ENCODE results near the gene ETS1.

The ETS1 gene

DNA sequence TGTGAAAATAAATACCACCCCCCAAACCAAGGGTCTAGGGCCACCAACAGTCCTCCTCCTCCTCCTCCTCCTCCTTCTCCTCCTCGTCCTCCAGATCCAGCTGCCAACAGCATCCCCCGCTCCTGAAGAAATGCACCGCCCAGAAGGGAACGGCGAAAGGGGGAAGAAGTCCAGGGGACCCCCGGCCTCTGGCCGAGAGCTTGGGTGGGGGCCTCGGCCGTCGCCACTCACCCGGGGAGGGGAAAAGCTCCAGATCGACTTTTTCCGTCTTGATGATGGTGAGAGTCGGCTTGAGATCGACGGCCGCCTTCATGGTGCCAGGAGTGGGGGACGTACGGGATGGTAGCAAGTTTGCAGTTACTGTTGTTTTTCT, 65.7 kb downstream of the ETS1 start:
- in situ Hi-C loops (cut with MboI; ENCODE audit: low sequenced_read_pairs), result no loop called here

DNA sequence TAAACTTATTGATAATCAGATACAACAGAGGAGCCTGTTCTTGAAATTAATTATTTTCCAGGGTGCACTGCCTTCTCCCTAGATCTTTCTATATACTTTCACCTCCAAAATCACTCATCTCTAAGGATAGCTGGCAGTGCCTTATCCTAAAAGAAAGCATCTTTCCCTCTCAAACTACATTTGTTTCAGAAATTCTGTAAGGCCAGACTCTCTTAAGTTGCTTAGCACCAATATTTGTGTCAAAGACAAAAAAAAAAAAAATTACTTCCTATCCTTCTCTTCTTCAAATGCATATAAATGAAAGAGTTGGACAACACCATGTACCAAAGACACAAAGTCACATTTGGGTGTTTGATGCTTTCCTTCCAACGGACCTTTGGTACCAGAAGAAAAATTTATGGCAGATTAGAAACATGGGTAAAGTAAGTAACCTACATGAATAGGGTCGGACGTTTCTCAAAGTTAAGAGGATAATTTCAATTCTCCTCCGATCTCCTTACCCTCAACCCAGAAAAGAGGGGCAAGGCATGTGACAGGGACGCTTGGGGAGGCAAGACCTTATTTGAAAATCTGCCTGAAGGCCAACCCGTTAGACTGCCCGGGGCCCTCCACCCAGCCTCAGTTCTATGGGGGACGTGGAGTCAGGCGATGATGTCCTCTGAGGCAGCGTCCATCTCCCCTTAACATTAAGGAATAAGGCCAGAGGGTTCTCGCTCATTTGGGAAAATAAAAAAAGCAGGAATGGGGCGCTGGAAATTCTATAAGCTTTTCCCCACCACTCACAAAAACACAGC, 66.3 kb downstream of the ETS1 start:
- in situ Hi-C loops (cut with MboI; ENCODE audit: low sequenced_read_pairs), result no loop called here

DNA sequence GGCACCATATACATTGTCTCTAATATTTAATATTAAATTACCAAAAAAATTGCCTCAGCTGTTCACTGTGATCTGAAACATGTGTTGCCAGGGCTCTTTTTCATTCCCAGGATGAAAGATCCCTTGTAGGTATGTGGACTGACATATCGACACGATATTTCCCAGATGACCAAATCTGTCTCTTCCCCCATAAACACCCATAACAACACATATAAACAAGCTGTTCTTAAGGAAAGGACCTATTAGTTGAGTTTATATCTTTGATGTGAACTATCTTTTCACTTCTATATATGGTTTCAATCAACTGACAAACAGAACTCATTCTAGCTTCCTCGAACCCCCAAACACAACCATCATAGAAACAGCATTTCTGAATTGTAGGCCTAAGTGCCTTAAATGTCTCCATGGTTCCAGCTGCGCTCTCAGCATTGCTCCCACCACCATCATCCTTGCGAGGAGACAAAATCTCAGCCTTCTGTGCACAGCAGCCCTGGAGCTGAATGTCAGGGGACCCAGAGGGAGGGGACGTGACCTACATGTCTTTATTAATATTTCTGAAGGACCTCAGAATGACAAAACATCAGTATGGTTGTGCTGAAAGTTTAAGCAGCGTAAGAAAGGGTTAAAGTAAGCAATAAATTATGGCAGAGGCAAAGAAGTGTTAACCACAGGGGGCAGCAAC, 67.0 kb downstream of the ETS1 start:
- in situ Hi-C loops (cut with MboI; ENCODE audit: low sequenced_read_pairs), result no loop called here

DNA sequence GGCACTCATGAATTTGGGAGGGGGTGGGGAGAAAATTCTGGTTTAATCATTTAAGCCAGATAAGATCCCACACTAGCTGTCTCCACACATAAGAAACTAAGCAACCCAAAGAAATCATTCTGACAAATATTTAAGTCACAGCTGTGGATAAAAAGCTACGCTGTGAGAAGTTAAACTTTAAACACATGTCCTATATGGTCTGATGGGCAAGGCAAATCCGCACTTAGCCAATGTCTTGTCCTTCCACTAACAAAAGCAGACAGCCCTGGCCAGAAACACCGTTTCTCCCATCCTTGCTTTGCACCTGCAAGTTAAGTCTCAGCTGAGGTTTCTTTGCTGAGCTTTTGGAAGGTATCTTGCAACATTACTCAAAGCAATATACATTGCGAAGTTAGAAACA, 68.0 kb downstream of the ETS1 start:
- in situ Hi-C loops (cut with MboI; ENCODE audit: low sequenced_read_pairs), result no loop called here

DNA sequence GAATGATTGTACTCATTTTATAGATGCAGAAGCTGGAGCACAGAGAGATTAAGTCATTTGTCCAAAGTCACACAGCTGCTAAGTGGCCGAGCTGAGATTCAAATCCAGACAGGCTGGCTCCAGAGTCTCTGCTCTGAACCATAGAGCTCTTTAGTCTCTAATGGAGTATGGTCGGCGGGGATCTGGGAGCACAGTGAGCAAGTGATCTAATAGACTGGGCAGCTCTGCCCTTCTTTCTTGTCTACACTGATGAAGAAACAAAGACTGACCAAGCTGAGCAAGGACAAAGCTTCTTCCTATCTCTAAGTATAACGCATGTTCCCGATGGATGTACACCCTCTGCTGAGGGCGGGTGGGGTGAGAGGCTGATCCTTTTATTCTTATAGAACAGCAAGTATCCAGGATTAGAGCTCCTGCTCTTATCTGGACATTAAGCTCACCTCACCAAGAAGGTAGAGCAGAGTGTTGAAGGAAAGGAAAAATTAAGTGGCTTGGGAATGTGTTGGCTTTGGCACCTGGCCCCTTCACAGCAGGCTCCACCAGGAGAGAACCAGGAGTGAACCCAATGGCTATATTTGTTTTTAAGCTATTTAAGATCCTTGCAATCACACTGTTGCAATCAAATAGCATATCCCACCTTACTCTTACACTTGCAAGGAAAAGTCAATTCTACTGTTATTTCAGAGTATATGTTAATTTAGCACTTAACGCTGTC, 68.7 kb downstream of the ETS1 start:
- in situ Hi-C loops (cut with MboI; ENCODE audit: low sequenced_read_pairs), result no loop called here

DNA sequence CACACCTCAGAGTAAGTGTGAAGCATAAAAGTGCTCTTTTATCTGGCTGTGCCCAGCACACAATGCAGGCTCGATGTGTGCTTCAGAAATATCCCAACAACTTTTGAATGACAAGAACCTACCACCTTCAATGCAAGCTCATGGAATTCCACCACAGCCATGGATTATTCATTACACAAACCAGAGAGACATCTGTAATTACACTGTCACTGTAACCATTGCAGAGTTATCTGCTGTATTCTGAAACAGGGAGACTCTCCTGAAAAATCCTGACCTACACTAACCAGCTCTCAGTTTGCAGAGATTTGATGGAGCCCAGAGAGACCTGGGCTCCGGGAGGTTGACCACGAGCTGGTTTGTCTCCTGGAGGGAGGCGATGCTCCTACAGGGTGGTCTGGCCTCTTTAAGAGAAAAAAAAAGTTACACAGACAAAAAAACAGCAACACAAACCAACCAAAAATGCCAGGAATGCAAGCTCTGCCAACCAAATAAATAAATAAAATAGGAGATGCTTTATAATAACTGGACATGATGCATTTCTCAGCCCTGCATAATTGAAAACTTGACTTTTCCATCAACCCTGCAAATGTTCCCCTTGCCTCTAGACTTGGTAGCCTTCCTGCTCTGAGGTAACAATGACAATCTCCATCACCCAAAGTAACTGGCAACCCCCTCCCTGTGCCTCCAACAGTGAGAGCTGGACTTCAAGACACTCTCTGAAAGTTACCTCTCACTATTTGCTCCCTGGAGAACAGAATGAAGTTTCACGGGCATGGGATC, 69.7 kb downstream of the ETS1 start:
- in situ Hi-C loops (cut with MboI; ENCODE audit: low sequenced_read_pairs), result no loop called here

DNA sequence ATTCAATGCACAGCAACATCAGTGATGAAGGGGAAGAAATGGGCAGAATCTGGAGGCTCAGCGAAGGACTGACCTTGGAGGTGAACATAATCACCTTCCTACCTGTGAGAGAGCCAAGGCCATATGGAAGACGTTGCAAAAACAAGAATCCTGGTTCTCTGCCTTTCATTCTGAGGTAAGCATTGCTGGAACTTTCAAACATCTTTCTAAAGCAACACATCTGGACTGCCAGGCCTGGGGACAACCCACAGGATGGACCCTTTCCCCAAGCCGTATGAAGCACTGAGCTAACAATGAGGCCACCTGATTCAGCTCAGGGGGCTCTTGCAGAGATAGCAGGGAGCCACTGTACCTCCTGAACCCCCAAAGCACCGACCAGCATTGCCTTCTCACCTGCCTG, 70.5 kb downstream of the ETS1 start:
- in situ Hi-C loops (cut with MboI; ENCODE audit: low sequenced_read_pairs), result no loop called here

DNA sequence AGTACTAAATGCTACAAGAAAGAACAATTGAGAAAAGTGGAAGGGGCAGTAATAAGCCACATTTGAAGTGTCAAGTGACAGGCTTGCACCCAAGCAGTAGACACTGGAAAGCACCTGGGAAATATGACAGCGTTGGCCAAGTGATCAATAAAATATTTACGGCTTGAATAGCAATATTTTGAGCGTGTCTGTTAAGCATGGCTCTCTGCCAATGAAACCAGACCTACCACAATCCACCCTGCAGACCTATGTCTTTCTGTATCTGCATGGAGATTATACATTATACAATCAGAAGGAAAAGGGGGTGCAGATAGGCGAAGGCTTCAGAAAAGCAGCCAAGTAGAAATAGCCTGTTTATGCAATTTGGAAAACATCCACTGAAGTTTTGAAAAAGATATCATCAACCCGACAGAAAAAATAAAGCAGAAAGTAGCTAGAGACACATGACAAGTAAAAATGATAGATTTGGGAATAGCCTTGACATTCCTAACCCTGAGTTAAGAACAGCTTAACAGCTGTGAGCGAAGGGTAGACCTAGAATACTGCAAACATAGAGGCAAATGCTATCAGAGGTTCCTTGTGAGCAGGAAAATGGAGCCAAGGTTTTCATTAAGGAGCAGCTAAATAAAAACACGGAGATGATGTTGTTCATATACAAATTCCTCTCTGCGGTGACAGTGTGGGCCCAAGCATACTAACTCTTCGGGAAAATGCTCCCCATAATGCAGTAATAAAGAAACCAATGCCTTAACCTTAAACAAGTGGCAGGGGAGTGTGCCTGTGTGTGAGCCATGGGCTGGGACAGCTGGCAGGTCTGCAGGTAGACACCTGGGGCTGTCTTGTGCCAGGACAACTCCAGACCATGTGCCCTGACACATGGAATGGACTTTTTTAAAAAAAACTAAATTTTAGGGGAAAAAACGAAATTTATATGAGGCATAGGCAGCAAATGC, 71.3 kb downstream of the ETS1 start:
- in situ Hi-C loops (cut with MboI; ENCODE audit: low sequenced_read_pairs), result no loop called here

DNA sequence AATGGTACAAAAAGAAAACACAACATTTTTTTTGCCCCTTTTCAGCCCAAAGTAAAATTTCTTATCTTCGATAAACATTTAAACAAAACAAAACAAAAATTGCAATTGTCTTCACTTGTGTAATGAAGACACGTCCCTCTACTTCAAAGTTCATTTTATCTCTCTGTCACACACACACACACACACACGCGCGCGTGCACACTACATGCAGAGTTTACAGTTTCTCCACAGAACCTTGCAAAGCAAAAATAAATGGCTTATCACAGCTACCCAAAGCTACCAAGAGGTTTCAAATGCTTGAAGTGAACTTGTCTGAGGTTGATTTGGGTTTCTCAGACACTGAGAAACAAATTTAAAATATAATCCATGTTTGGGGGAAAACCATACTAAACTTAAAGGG, 72.3 kb downstream of the ETS1 start:
- in situ Hi-C loops (cut with MboI; ENCODE audit: low sequenced_read_pairs), result no loop called here

DNA sequence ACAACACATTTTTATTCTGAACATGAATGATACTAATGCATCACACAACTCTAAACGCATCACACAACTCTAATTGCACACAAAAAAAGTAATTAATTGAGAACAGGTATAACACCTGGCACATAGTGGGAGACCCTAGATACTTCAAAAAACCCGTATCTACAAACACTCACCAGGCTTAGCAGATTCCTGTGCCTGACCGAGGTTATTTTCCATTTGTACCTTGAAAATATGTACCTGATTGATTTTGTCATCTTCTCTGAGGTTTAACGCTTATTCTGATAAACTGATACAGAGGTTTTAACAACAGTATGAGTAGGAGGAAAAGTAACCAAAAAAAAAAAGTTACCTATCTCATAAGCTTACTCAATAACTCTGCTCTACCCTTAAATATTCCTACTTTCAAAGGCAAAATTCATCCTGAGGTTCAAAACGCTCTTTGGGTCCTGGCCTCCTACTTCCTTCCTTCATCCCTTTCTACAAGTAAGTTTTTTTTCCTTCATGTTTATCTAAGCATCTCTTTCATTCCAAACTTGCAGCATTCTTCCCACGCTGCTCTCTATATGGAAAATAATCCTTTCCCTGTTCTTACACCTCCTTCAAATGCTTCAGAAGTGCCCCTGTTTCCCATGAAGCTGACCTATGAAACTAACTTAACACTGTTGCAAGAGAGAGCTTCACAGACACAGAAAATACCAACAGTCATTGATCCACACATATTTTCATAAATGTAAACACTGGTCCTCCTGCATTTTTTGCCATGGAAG, 73.3 kb downstream of the ETS1 start:
- in situ Hi-C loops (cut with MboI; ENCODE audit: low sequenced_read_pairs), result no loop called here

DNA sequence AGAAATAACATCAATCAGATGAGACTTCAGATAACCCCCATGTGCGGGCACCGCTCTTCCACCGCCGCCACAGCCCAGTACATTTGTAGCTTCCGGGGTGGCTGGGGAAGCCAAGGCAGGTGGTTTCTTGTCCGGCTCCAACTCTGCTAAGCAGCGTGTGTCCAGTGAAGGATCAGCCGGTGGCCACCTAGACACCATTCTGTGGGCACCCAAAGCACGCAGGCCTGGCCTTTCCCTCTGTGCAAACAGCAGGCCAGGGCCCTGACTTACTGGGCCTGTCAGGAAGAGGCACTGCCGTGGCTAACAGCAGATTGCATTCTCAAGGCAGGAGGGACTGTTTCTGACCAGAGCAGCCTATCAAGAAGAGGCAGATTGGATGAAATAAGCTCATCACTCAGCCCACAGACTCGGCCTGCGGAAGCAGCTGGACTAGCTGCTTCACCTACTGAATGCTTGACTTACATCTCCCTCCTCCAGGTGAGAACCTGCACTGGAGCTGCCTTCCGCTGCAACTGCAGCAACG, 74.8 kb downstream of the ETS1 start:
- in situ Hi-C loops (cut with MboI; ENCODE audit: low sequenced_read_pairs), result no loop called here

DNA sequence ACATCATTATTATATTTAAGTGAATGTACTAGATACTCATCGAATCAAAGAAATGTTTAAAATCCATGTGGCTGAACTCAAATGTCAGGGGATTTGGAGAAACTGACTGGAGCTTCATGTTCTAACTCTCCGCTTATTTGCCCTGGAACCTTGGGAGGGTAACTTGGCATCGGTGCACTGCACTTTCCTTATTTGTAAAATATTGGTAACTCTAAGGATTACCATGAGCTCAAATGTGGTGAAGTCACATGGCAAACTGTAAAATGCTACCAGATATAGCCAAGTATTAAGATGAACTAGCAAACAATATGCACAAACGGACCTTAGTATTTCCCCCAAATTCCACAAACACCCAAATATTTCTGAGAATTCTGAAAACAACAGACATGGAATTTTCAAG, 75.6 kb downstream of the ETS1 start:
- in situ Hi-C loops (cut with MboI; ENCODE audit: low sequenced_read_pairs), result no loop called here

DNA sequence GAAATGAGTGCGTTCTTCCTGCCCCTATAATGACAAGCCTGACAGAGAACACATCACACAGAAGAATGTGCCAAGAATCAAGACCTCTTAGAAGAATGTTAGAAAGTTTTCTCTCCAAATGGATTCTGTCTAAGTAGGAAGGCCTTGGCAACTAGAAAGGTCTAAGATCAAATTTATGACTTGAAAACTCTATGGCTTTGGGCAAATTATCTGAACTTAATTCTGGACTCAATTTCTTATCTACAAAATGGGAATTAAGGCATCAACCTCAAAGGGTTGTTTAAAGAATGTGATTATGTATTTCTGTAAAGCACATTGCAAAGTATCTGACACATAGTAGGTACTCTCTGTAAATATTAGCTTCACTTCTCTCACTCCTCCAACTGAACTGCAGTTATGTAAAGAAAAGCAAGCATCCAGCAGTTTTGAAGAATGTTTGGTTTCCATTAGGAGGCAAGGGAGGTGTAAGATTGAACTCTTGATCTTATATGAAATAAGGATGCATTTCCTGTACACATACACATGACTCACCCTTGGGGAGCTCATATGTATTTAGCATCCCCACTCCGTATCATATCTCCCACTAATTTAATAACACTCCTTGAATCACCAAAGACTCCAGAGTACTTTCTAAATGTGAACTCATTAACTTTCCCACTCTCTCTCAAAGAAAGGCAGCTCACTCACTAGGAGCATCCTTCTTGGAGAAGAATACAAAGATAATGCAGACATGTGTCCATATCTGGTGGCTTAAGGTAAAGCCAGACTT, 77.6 kb downstream of the ETS1 start:
- in situ Hi-C loops (cut with MboI; ENCODE audit: low sequenced_read_pairs), result no loop called here

DNA sequence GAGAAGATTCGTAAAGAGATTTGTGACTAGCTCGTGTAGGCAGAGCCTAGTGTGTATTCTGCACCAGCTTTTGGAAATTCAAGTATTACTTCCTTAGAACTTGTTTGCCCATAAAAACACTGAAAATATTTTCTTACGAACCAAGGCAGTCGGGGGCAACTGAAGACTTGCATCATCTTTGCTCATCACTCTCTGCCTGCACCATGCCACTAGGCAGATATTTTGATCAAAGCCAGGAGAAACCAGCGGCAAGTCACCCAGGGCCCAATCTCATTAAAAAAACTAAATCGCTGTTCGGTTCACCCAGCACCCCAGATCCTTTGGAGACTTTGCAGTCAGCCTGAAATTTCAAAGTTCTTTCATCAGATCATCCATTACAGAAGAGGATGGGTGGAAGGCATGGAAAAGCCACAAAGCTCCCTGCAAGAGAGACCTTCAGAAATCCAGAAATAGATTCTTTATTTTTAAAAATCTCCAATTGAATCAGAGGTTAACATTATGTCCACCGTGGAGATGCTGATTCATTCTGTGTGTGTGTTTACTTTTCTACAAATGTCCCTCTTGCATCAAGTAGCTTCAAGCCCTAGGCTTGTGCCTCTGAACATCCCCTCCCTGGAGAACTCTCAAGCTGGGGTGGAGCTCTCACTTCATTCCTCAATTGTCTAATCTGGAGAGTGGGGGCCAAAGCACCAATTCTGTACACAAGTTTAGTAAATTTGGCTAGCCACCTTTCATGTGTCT, 78.4 kb downstream of the ETS1 start:
- in situ Hi-C loops (cut with MboI; ENCODE audit: low sequenced_read_pairs), result no loop called here

DNA sequence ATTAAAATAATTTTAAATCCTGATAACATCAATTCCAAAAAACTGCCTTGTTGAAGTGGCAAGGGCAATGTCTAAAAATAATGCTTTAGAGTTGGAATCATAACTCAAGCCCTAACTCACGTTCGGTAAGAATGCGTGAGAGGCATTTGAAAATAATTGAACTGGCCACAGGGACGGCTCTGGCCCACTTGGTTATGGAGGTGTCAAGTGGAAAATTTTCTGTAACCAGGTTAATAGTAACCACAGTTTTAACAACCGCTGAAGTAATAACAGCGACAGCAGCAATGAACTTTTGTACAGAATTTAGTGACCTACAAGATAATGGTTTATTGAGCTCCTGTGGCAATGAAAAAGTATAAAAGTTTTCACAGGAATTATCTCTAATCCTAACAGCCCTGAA, 79.4 kb downstream of the ETS1 start:
- in situ Hi-C loops (cut with MboI; ENCODE audit: low sequenced_read_pairs), result no loop called here

DNA sequence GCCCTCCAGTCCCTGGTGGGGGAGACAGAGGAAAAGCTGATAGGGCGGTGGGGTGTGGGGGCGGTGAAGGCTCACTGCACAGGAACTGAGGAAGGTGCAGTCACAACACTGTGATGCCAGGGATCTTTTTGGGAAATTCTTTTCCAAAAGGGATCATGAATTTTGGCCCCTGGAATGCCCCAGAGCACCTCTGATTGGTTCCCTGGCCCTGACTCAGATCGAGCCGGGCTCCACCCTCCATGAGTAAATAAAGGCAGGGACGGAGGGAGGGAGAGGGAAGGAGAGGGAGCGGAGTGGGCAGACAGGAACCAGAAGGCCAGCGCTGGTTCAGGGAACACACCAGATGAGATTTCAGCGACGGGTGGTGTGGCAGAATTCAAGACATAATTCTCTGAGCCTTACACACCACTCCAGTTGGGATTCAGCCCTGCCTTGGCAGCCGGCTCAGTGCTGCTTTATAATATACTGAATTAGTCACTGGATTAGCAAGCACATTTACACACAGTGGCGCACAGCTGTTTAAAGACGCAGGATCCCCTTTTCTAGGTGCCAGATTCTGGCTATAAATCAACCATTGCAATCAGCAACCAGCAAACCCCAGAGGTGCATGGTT, 80.3 kb downstream of the ETS1 start:
- in situ Hi-C loops (cut with MboI; ENCODE audit: low sequenced_read_pairs), result no loop called here

DNA sequence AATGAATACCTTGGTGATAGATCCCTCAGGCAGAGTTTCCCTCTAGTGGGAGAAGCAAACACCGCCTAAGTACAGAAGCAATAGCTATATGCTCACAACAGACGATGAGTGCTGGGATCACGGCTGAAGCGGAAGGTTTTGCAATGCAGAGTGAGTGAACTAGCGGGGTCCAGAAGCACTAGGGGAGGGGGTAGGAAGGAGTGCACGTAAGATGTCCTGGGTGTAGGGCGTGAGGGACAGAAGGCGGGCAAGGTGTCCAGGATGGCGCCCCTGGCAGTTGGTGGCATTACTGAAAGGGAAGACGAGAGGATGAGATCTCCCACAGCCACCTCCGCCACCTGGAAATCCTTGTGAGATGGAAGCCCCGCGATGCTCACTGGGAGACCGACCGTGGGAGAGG, 81.0 kb downstream of the ETS1 start:
- in situ Hi-C loops (cut with MboI; ENCODE audit: low sequenced_read_pairs), result no loop called here

Measured in hTERT RPE-1 (cell line).